NCI-H446 treated with DMSO at 0.1 percent for 48 hours (cell line): ENCODE results near the gene MAB21L4.

ENCODE experiments used
- DNase-seq: peaks from one replicate; lab custom pipeline; 2025; lab: John Stamatoyannopoulos, UW

MAB21L4 gene

GRCh38 chr2:240876475-240877251 lies 19.3 kb downstream of the MAB21L4 start:
- no peak for DNase-seq

GRCh38 chr2:240876035-240876474 lies 19.9 kb downstream of the MAB21L4 start:
- DNase-seq: no peak

- no peak for DNase-seq
Measured at GRCh38 chr2:240875228-240876034, 20.5 kb downstream of the MAB21L4 start.

- no peak for DNase-seq
Measured at GRCh38 chr2:240874715-240875227, 21.2 kb downstream of the MAB21L4 start.

GRCh38 chr2:240873805-240874714 lies 21.9 kb downstream of the MAB21L4 start:
- DNase-seq: no peak

- DNase-seq: no peak
Measured at GRCh38 chr2:240873098-240873788, 22.7 kb downstream of the MAB21L4 start.

GRCh38 chr2:240872317-240873097 lies 23.4 kb downstream of the MAB21L4 start:
- DNase-seq: no peak

GRCh38 chr2:240871071-240871958 lies 24.6 kb downstream of the MAB21L4 start:
- no peak for DNase-seq

- no peak for DNase-seq
Measured at GRCh38 chr2:240869956-240870875, 25.7 kb downstream of the MAB21L4 start.

- DNase-seq: no peak
Measured at GRCh38 chr2:240869109-240869955, 26.6 kb downstream of the MAB21L4 start.

- DNase-seq: no peak
Measured at GRCh38 chr2:240868286-240869108, 27.5 kb downstream of the MAB21L4 start, which contains the start of gene AGXT. Gene AGXT, plus strand, starts transcription at chr2:240868824. Its CDS starts 42 bp downstream, at chr2:240868866.

GRCh38 chr2:240865391-240865790 lies 30.6 kb downstream of the MAB21L4 start:
- no peak for DNase-seq

- DNase-seq: no peak
Measured at GRCh38 chr2:240864475-240864874, 31.5 kb downstream of the MAB21L4 start.

- DNase-seq: no peak
Measured at GRCh38 chr2:240861547-240861946, 34.4 kb downstream of the MAB21L4 start.

- DNase-seq: no peak
Measured at GRCh38 chr2:240858871-240859270, 37.1 kb downstream of the MAB21L4 start.

- DNase-seq: no peak
Measured at GRCh38 chr2:240858321-240858720, 37.6 kb downstream of the MAB21L4 start.
